ENCODE data around the gene SNTG2. TPM values are rescaled to one million over a fixed set of nuclear protein-coding genes. Genes with fewer than 3 reads are reported as not detected.

Gene SNTG2
- total RNA-seq, result 10 to 100 TPM in 1 of 4 donors, 1 to 10 TPM in 3; 1.9 to 14.0 (median 6.7) TPM

DNA sequence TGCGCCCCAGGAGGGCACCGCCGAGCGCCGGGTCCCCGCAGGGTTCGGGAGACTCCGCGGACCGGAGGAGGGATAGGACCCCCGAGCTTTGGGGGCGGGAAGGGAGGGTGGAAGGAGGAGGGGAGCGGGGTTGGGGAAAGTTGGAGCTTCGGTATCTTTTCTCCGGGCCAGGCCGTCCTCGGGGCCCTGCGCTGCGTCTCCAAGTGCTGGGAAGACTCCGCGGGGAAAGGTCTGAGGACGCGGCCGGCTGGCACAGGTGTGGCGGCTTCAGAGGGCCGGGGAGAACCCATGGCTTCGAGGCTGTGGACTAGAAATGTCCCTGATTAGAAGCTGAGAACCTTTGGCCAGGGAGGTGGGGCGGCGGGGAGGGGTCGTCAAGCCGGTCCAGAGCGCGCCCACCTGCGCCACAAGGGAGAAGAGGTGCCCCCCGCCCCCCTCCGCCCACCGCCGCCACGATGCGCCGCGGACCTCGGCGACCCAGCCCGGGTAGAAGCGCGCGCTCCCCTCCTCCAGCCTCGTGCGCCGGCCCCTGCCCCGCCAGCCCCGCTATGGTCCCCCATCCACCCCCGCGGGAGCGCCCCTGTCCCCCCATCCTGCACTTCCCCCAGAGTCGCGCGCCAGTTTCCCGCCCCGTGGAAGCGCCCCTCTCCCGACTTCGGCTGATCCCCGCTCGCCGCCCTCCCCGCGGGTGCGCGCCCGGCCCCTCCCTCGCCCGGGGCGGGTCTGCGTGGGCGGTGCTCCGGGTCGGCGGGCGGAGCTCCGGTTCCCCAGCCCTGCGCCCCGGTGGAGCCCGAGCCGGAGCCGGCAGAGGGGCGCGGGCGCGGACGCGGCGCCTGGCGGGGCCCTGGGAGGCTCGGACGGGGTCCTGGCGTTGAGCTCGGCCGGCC is at the start of gene SNTG2:
SNTG2 (plus strand) TSS at position 770 of the 887 bp plus-strand sequence. CDS start 148 bp downstream, outside the sequence.
- TF ChIP-seq, protein P1, sequence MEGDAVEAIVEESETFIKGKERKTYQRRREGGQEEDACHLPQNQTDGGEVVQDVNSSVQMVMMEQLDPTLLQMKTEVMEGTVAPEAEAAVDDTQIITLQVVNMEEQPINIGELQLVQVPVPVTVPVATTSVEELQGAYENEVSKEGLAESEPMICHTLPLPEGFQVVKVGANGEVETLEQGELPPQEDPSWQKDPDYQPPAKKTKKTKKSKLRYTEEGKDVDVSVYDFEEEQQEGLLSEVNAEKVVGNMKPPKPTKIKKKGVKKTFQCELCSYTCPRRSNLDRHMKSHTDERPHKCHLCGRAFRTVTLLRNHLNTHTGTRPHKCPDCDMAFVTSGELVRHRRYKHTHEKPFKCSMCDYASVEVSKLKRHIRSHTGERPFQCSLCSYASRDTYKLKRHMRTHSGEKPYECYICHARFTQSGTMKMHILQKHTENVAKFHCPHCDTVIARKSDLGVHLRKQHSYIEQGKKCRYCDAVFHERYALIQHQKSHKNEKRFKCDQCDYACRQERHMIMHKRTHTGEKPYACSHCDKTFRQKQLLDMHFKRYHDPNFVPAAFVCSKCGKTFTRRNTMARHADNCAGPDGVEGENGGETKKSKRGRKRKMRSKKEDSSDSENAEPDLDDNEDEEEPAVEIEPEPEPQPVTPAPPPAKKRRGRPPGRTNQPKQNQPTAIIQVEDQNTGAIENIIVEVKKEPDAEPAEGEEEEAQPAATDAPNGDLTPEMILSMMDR (IDR thresholded peaks at IDR 0.05), result no peak
- ATAC-seq (ENCODE audit: low FRiP score) (peak; percentile 79), DNase-seq (ENCODE audit: low spot score) (no peak)

DNA sequence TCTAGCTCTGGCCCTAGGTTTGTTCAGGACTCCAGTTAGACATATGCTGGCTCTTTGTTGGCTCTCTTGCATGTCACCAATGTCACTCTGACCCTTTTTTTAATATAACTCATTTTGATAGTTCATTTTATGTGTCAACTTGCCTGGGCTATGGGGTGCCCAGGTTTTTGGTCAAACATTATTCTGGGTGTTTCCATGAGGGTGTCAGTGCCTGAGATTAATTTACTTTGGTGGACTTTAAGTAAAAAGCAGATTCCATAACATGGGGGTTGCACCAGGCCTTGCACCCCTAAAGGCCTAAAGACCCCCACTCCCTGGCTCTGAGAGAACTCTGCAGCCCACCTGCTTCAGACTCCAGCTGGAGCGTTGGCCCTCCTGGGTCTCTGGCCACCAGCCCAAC is 48.1 kb upstream of the SNTG2 start:
- DNase-seq (ENCODE audit: low spot score) (no peak), ATAC-seq (ENCODE audit: low FRiP score) (no peak)
- TF ChIP-seq, protein P1 (IDR thresholded peaks at IDR 0.05), result no peak

- TF ChIP-seq, protein P1 (IDR thresholded peaks at IDR 0.05), result no peak
- DNase-seq (ENCODE audit: low spot score) (no peak), ATAC-seq (ENCODE audit: low FRiP score) (no peak)
These were observed 47.3 kb upstream of the SNTG2 start for GRCh38 chr2:903223-903900.

DNA sequence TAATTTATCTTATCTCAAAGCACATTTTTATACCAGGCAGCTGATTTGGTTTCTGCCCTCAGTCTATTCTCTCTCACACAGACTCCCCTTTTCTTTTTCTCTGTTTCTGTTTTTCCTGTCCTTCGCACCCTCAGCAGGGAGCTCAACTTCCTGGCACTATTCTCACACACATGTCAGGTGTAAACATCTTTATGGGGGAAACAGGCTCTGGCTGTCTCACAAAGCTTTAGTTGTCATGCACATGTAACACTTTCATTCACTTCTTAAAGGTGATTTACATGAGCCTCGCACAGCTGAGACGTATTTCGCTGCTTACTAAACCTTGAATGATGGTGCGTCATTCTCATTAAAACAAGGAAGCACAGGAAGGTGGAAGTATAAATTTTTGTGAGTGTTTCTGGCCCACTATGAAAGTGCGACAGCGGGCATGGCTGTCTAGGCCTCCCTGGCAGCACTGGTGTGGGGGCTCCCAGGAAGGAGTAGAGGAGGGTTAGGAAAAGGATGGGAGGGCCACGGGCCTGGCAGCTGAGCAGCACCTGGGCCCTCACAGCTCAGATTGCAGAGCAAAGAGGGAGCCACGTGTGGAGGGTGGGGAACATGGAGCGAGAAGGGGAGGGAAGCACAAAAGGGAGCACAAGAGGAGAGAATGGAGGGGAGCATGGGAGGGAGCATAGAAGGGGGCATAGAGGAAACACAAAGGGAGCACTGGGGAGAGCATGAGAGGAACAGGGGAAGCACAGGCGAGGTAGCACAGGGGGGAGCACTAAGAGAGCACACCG is 46.2 kb upstream of the SNTG2 start:
- TF ChIP-seq, protein P1 (IDR thresholded peaks at IDR 0.05), result no peak
- no peak for DNase-seq (ENCODE audit: low spot score)

GRCh38 chr2:905091-905832 is 45.4 kb upstream of the SNTG2 start:
- TF ChIP-seq, protein P1 (IDR thresholded peaks at IDR 0.05), result no peak
- DNase-seq (ENCODE audit: low spot score), result no peak
- ATAC-seq (ENCODE audit: low FRiP score), result no peak

More for the DNA sequence above, 46.2 kb upstream of the SNTG2 start:
- ATAC-seq (ENCODE audit: low FRiP score), result no peak

GRCh38 chr2:905833-906140 is 44.9 kb upstream of the SNTG2 start:
- ATAC-seq (ENCODE audit: low FRiP score), result no peak
- TF ChIP-seq, protein P1 (IDR thresholded peaks at IDR 0.05), result no peak
- no peak for DNase-seq (ENCODE audit: low spot score)

All from omental fat pad (tissue), 4 donors.